ENCODE measurements around the gene PPP1R14C. TPM values are rescaled to one million over a fixed set of nuclear protein-coding genes. Genes with fewer than 3 reads are reported as not detected.

Gene PPP1R14C
- total RNA-seq, 1 donor from 2014 or later, result 0.11 TPM

GRCh38 chr6:150271501-150272263, 128.8 kb downstream of the PPP1R14C start:
- TF ChIP-seq CTCF (IDR thresholded peaks at IDR 0.05), result no peak
- DNase-seq (no peak), ATAC-seq (ENCODE audit: low read depth) (no peak)
- POLR2A ChIA-PET, result no interaction called here
- H3K4me1 Mint-ChIP-seq, result no peaks in the 10 kb centered on the region
- H3K27me3 Mint-ChIP-seq, result peaks cover 7% of the 10 kb centered on the region
- no peak overlapping the region for H3K27ac Mint-ChIP-seq
- H3K36me3 Mint-ChIP-seq (ENCODE audit: low read depth), result no peaks in the 10 kb centered on the region
- H3K9me3 Mint-ChIP-seq, result peaks cover 2% of the 10 kb centered on the region
- CTCF ChIA-PET, result no interaction called here
- intact Hi-C loops (cut with micrococcal nuclease), result no loop called here
- no peak overlapping the region for H3K4me3 Mint-ChIP-seq

- ChIA-PET CTCF (no interaction called here), POLR2A (no interaction called here)
- no peak for TF ChIP-seq CTCF (IDR thresholded peaks at IDR 0.05)
- Mint-ChIP-seq H3K36me3 (ENCODE audit: low read depth) (no peaks in the 10 kb centered on the region), H3K4me1 (no peaks in the 10 kb centered on the region), H3K9me3 (peaks cover 2% of the 10 kb centered on the region), H3K27me3 (peaks cover 7% of the 10 kb centered on the region), H3K27ac (no peak overlapping the region), H3K4me3 (no peak overlapping the region)
- intact Hi-C loops (cut with micrococcal nuclease), result no loop called here
- DNase-seq, result no peak
- ATAC-seq (ENCODE audit: low read depth), result no peak
Measured at GRCh38 chr6:150272264-150272975, 129.6 kb downstream of the PPP1R14C start.

- CTCF ChIA-PET, result no interaction called here
- Mint-ChIP-seq H3K9me3 (peaks cover 2% of the 10 kb centered on the region), H3K27ac (no peak overlapping the region), H3K4me1 (no peaks in the 10 kb centered on the region), H3K36me3 (ENCODE audit: low read depth) (no peaks in the 10 kb centered on the region), H3K27me3 (peaks cover 5% of the 10 kb centered on the region), H3K4me3 (no peak overlapping the region)
- no peak for TF ChIP-seq CTCF (IDR thresholded peaks at IDR 0.05)
- intact Hi-C loops (cut with micrococcal nuclease), result no loop called here
- no peak for ATAC-seq (ENCODE audit: low read depth)
- no peak for DNase-seq
- POLR2A ChIA-PET, result no interaction called here
Measured at GRCh38 chr6:150272976-150273315, 130.1 kb downstream of the PPP1R14C start.

- no peak for ATAC-seq (ENCODE audit: low read depth)
- ChIA-PET CTCF (no interaction called here), POLR2A (no interaction called here)
- no peaks in the 10 kb centered on the region for H3K36me3 Mint-ChIP-seq (ENCODE audit: low read depth)
- TF ChIP-seq CTCF (IDR thresholded peaks at IDR 0.05), result no peak
- peaks cover 2% of the 10 kb centered on the region for H3K9me3 Mint-ChIP-seq
- no peak for DNase-seq
- H3K4me3 Mint-ChIP-seq, result no peak overlapping the region
- peaks cover 7% of the 10 kb centered on the region for H3K27me3 Mint-ChIP-seq
- intact Hi-C loops (cut with micrococcal nuclease), result no loop called here
- H3K4me1 Mint-ChIP-seq, result no peaks in the 10 kb centered on the region
- no peak overlapping the region for H3K27ac Mint-ChIP-seq
Measured at GRCh38 chr6:150273457-150274309, 130.8 kb downstream of the PPP1R14C start.

GRCh38 chr6:150275489-150275888, 132.6 kb downstream of the PPP1R14C start:
- no peak for DNase-seq
- Mint-ChIP-seq H3K9me3 (no peaks in the 10 kb centered on the region), H3K4me1 (no peaks in the 10 kb centered on the region), H3K4me3 (no peak overlapping the region), H3K36me3 (ENCODE audit: low read depth) (no peaks in the 10 kb centered on the region), H3K27me3 (peaks cover 17% of the 10 kb centered on the region), H3K27ac (no peak overlapping the region)
- POLR2A ChIA-PET, result no interaction called here
- CTCF ChIA-PET, result no interaction called here
- no peak for TF ChIP-seq CTCF (IDR thresholded peaks at IDR 0.05)
- intact Hi-C loops (cut with micrococcal nuclease), result no loop called here
- no peak for ATAC-seq (ENCODE audit: low read depth)

Measured in activated B cell treated with CpG ODN at 0.5 μM for 24 hours (primary cell).